GM03348 (cell line): ENCODE results near the gene MACROD2.
"Not testable (repeated sequence)": the region's sequence is repeated elsewhere in the genome, so short reads cannot be mapped to it uniquely, and the experiment has no call there.

Experiments used
- DNase-seq: peaks from one replicate; pipeline ENCODE4 v3.0.0; 2012; ENCODE audit warnings: low spot score

Gene MACROD2

DNA sequence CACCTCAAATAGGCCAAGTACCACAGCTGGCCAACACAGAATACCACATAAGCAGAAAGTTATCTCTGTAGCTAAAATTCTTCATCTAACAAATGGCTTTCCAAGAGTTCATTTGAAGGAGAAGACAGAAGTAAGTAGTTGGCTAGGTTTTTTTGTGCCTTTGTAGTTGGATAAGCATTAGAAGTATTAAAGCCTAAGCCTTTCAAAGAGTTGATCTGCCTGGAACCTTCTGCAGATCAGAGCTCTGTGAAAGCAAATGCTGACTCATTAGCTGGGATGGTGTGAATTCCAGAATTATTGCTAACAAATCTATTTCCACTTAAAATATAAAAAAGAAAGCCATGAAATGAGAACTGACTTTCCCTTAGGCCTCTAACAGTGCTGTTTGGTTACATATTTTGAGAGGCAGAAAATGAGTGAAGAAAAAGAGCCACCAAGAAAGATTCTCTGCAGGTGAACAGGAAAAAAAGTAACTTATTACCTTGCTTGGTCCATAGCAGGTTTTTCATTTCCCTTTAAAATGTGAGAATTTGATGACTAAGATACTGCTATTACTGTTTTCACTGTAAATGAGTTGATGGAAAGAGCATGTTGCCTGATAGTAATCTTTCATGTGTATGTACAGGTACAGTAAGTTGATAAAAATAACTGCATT lies 1105.3 kb downstream of the MACROD2 start:
- DNase-seq, result peak; percentile 25

DNA sequence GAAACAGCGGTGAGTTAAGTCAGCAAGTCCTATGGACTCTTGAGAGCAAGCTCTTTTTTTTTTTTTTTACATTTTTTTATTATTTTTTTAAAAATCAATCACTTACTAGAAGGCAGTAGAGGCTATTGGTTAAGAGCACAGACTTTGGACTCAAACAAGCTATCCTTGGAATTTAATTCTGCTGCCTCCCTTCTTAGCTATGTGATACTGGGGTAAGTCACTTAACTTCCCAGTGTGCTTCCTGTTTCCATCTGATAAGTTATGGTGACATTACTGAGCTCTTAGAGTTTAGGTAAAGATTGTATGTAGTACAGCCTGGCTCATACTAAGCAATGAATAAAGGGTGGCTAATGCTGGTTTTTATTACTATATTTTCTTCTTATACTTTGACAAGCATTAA lies 1112.6 kb downstream of the MACROD2 start:
- DNase-seq, result no peak

DNA sequence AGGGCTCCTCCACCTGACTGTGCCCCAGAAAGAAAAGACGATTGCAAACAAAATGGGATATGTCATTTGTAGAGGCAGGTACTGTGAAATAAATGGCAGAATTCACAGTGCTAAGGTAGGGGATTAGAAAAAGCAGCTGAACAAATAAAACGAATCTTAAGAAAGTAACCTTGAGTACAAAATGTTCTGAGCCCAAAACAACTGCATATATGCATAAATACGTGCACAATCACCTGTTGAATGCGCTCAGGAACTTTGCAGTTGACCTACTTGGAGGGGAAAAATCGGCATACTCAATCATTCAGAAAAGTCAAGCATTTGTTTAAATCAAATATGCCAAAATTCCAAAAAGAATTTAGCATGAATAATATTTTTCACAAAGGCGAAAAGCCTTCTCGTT lies 1114.2 kb downstream of the MACROD2 start:
- DNase-seq, result no peak

DNA sequence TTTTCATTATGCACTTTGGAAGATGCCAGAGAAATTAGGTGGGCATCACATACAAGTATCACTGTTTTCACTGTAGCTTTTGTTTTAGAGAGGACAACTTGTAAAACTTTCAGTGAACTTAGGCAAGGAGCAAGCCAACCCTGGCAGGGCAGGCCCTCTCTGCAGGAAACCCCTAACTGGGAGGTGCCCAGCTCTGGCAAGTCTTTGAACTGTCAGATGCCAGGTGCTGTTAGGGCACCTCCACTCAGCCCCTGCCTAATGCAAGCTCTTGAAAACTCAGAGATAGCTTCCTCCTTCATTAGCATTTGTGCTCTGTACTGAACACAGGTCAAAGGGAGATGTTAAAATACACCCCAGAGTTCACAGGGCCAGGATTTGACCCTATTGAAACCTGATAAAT lies 1116.3 kb downstream of the MACROD2 start:
- no peak for DNase-seq

DNA sequence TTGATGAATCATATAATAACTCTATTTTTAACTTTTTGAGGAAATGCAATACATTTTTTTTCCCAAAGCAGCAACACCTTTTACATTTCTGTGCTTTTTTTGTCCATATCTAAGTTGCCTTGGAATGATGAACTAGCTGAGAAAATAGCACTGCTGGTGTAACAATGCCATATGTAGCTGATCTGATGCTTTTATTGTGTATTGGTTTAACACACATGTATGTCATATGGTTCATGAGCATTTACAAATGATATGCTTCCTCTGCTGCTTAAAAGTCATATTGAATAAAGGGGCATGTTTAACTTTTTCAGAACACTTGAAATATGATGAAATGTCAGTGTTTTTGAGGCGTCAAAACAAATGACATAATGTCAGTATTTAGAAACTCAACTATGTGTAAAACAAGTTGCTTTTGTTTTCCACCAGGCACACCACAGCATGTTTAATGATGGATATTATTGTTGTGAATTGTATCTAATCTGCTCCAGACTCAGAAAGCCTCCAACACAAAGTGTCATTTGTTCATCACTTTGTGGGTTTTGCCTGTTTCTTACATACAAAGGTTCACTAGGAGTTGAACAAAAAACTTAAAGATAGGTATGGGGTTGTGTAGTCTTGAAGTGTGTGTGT lies 1117.9 kb downstream of the MACROD2 start:
- peak; percentile 2 for DNase-seq

DNA sequence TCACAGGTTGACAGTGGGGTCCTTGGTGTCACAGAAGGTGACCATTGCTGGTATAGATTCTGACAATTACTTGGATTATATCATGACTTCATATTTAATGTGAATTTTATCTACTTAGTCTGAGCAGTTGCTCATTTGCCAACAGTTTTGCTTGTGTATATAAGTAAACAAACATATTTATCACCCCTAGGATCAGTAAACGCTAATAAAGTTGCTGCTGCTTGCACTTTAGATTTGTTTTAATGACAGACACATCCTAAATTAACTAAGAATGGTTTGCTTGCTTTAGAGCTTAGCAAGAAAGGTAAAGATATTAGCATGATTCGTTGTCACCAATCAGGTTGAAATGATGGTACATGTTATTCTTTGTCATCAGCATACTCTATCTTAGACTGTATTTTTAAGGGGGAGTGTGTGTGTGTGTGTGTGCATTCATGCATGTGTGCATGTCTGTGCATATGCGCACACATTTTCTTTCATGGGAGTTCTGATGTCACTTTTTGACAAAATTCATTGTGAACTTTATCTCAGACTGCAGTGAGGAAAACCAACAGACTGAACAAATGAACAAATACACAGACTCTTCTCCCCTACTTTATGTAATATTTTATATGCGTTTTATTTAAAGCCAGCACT lies 1124.7 kb downstream of the MACROD2 start:
- DNase-seq, result no peak

DNA sequence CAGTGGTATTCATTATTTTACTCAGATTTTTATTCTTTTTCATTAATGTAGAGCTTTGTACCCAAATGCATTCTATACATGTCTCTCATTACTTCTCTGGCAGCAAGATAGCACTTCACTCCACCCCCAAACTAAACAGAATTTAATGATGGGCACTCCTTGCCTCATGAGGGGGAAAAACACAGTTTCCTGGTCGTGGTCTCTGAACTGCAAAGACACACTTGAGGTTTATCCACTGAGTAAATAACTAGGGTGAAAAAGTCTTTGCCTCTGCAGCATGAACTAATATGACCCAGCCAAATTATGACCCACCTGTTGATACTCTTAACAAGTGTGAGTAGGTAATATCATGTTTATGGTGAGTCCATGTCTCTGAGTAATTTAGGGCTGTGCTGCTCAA lies 1127.3 kb downstream of the MACROD2 start:
- no peak for DNase-seq

DNA sequence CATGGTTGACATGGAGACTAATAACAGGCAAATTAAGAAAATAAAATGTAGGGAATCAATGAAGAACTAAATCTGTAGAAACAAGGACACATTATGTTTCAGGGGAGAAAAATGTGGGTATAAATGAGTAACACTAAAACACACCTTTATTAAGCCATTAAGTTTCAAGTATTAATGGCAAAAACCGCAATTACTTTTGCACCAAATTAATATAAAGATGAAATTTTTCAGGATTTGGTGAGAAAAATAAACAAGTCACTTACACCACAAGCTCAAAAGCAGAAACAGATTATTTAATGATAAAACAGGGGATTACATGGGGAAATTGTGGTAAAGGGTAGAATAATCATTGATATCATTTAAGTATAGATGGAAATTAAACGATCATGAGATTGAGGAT lies 1135.9 kb downstream of the MACROD2 start:
- DNase-seq, result no peak

DNA sequence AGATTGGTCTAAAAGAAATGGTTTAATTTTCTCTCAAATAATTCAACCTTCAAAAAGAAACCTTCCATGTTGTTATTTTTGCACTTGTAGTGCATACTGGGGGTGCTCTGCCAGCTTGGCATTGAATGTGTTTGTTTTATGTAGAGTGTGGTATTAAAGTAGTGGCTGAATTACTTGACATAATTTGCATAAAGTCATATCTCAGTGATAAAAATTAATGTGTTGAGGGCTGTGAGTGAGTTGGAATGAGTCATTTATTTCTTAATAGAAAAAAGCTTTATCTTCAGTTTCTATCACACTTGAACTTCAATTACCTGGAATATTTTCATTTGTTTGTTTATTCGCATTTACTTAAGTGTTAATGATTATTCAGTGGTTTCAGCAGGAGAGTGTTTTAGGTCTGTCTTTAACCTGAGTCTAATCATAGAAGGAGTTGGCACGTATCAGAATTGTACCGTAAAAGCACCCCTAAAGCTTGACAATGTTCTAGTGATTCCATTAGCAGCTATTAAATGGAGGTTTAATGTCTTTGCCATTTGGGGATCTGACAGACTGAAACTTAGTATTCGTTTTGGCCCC lies 1143.3 kb downstream of the MACROD2 start:
- DNase-seq, result no peak

DNA sequence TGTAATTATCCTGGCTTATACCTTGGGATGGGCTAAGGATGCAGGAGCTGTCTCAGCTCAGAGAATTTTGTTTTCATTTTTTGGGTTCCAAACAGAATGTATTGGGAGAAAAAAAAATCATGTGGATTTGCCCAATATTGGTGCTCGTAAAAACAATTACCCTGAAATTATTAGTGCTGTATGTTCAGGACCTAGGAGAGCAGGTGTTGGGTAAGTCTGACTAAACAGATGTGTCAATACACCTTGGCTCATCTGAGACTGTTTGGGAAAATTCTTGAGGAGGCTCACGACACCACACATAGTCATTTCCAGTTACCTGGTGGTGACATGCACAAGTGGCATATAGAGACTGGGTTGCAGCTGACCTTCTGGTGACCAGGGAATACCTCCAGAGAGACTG lies 1144.2 kb downstream of the MACROD2 start:
- DNase-seq, result no peak

DNA sequence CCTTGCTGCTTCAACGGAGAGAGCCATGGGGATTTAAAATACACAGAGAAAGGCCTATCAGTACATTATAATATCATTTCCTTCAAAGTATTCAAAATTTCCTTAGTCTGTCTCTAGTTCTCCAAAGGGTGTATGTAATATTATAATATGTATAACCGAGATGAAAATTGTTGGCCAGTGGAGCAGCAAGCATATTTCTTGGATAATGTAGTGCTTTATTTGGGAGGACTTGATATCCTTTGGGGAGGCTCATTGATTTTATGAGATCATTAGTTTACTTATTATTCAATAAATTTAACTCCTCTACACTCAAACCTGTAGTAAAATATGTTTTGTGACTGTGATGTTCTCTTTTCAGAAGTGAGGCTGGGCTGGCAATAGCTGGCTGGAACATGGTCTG lies 1145.0 kb downstream of the MACROD2 start:
- no peak for DNase-seq

DNA sequence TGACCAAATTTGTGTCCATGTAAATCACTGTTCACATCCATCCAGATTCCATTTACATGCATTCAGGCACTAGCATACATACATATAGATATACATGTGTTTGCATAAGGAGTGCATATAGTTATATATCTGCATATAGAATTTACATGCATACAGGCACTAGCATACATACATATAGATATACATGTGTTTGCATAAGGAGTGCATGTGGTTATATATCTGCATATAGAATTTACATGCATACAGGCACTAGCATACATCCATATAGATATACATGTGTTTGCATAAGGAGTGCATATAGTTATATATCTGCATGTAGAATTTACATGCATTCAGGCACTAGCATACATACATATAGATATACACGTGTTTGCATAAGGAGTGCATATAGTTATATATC lies 1145.6 kb downstream of the MACROD2 start:
- DNase-seq, result not testable (repeated sequence)

DNA sequence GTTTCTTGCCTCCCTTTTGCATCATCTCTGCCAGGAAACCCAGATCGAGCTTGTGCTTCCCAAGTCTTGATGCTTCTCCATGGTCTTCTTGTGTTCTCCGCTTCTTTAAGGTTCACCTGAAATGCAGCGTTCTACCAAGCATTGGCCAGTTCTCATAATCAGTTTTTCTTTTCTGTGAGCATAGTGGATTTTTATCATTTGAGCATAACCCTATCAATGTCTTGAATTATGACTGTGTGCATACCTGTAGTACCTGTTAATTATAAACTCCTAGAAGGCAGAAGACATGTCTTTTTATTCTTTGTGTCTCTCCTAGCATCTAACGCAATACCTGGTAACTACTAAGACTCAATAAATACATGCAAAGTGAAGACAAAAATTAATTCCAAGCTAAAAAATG lies 1146.5 kb downstream of the MACROD2 start:
- no peak for DNase-seq

DNA sequence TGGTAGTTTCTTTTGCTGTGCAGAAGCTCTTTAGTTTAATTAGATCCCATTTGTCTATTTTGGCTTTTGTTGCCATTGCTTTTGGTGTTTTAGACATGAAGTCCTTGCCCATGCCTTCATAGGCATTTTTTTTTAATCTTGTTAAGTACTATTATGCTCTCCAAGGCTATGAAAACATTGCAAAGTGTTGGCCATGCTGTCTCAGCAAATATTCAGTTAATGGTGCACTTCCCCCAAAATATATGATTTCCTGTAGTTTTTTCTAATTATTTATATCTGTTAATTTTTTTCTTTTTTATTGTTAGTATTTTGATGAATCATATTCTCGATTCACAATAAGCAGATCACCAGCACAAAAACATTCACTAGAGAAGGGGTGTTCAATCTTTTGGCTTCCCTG lies 1148.2 kb downstream of the MACROD2 start:
- DNase-seq, result no peak

DNA sequence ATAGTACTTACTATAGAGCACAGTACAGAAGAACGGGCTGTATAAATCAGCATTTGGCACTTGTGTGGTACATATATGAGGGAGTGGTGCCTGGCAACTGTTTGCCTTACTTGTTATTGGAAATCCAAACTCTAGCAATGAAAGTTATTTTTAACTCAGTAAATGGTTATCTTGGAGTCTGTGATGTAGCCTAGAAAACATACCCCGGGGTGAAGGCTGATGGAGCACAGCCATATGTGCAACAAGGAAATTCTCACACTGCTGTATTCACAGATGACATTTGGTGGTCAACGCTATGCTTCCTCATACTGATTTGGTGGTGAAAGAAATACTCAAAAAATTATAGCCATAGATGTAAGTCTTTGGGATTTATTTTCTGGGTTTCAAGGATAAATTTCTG lies 1149.6 kb downstream of the MACROD2 start:
- DNase-seq, result no peak

DNA sequence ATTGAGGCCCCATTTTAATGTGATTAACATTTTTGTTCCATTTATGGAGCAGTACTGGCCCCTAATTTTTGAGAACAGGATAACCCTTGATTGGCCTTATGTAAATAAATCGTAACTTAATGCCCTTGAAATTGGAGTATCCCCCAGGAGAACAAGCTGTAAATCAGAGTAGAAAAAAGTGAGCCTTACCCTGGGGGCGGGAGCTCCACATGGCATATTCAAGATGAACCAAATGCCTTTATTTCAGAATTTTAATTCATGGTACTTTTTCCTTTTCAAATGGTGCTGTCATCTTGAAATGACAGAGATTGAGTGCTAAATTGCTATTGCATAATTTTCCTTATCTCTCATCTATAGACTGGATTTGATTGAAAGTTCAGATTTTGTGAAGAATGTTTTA lies 1151.6 kb downstream of the MACROD2 start:
- DNase-seq, result no peak

DNA sequence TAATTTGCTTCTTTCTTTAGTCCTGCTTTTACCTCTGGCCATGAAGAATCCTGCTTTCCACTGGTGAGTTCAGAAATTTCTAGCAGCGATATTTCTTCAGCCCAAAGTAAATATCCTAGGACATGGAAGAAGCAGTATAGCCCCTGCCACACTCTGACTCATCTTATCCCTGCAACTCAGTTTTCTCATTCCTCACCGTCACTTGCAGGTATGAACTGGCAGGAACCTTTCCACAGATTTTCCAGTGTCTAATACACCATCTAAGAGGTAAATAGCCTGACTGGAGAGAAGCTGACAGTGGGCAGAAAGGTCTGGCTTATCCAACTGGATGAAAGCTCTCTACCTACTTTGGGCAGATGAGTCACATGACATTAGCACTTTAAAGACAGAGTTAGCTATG lies 1158.8 kb downstream of the MACROD2 start:
- DNase-seq, result no peak

DNA sequence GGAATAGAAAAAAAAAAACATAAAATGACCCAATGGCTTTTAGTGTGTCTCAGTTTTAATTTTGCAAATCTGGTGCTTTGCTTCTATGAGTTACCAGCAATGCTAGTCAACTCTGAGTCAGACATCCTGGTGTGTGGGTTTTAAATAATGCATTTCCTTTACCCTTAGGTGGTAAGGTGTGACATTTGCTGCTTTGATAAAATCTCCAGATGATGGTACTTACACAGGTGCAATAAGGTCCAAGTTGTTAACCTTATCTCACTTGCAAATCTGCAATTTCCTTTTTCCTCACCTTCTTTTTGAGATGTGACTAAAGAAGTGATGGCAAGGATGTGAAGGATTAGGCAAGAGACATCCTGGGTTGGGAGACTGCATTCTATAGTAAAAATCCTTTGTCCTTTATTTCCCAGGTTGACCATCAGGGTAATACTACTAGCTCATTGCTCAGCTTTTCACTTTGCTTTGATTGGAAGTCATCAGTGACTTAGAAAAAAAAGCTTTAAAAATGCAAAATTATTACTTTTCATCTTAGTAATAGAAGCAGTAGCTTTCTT lies 1160.6 kb downstream of the MACROD2 start:
- DNase-seq, result no peak

DNA sequence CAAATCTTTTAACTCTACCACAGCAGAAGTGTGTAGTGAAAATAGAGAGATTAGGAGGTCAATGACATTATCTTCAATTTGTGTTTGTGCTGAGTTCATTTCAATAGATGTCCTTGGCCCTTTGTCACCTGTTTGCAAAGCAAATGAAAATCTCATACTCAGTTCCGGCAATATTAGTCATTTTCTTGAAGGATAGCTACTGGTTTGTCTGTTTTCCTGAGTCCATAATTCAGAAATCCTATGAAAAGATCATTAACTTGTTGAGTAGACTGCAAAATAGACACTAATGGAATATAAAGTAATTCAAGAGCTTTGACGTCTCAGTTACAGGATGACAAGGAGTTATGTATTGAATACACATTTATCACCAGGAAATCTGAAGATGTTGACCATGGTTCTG lies 1163.2 kb downstream of the MACROD2 start:
- DNase-seq, result no peak

DNA sequence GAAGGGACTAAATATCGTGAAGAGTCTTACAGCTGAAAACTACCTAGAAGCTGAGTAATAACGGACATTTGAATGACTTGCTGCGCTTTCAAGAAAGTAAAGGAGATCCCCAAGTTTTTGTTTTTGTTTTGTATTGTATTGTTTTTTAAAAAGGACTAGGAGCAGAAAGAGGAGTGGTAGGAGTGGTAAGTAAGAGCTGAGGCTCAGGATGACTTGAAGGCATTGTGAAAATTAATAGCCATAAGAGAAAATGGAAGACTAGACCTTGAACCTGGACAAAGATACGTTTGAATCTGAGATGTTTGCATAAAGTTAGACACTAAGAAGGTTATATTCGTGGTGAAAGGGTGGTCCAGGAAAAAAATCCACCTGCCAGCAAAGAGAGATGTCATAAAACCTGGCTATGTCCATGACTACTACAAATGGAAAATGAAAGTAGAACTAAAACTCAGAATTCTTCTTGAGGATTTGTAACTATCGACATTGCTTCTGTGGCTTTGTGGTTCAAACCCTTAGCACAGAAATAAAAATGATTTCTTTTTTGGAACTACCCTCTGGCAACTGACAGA lies 1166.8 kb downstream of the MACROD2 start:
- DNase-seq, result no peak

DNA sequence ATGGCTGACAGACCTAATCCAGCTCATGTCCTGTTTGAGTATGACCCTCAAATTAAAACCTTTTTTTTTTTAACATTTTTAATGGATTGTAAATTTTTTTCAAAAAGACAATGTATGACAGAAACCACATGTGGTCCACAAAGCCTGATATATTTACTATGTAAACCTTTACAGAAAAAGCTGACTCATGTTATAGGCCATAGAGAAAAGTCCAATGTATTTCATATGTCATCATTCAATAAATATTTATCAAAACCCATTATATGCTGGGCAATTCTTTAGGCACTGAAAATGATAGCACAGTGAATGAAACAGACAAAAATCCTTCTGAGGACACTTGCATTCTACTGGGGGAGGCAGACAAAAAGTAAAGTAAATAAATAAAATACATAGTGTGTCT lies 1168.3 kb downstream of the MACROD2 start:
- no peak for DNase-seq

DNA sequence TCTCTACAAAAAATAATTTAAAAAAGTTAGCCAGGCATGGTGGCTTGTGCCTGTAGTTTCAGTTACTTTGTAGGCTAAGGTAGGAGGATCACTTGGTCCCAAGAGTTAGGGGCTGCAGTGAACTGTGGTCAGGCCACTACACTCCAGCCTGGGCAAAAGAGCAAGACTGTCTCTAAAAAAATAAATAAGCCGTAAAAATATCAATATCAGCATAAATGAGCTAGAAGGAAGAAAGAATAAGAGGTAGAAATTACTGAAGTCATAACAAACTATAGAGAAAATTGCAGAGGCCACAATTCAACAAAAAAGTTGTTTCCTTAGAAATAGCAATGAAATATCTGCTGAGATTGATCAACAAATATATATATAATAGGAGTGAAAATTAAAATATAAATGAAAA lies 1169.4 kb downstream of the MACROD2 start:
- no peak for DNase-seq

DNA sequence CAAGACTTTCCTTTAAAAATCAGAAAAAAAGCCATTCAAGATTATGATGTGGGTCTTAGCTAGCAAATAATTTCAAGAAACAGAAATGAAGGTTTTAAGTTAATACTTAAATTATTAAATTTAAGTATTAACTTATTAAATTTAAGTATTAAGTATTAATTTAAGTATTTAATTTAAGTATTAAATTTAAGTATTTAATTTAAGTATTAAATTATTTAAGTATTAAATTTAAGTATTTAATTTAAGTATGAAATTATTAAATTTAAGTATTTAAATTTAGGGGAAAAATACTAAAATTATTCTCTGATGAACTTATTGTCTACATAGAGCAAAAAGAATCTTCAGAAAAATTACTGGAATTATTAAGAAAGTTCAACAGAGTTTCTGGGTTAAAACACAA lies 1171.4 kb downstream of the MACROD2 start:
- DNase-seq, result no peak
